Small intestine (tissue), 7 donors: ENCODE measurements around the gene C1R. TPM values are rescaled to one million over a fixed set of nuclear protein-coding genes. Genes with fewer than 3 reads are reported as not detected.

Experiments
- DNase-seq, 2 donors: peaks; one replicate each; pipeline versions ENCODE4 v3.0.0 to v3.0.0-alpha.2; 2013
- FAIRE-seq: peaks from 2 replicates; lab custom pipeline; 2012; peaks lifted over from hg19 to GRCh38; lab: Jason Lieb, UNC
- H3K27ac ChIP-seq, 3 donors: one replicate each; pipeline ENCODE4 v1.5.1; 2013; ENCODE audit warnings: low read length in 2 of 3, mild to moderate bottlenecking in 2 of 3, control low read depth in 1 of 3, inconsistent platforms in 1 of 3, low read depth in 1 of 3, moderate library complexity in 1 of 3
- H3K27me3 ChIP-seq, 3 donors: one replicate each; pipeline ENCODE4 v1.6.1; 2013; ENCODE audit warnings: low read length in 3 of 3, inconsistent platforms in 1 of 3; ENCODE audit not compliant: control insufficient read depth in 3 of 3, insufficient read depth in 3 of 3
- H3K36me3 ChIP-seq, 3 donors: one replicate each; pipeline ENCODE4 v1.6.1; 2013; ENCODE audit warnings: low read length in 3 of 3, inconsistent platforms in 1 of 3, low read depth in 1 of 3, mild to moderate bottlenecking in 1 of 3, moderate library complexity in 1 of 3; ENCODE audit not compliant: control insufficient read depth in 3 of 3, insufficient read depth in 2 of 3
- H3K4me1 ChIP-seq, 3 donors: one replicate each; pipeline ENCODE4 v1.6.1; 2013; ENCODE audit warnings: low read length in 2 of 3, inconsistent platforms in 1 of 3, low read depth in 1 of 3, mild to moderate bottlenecking in 1 of 3, moderate library complexity in 1 of 3; ENCODE audit not compliant: control insufficient read depth in 3 of 3, insufficient read depth in 2 of 3
- H3K4me3 ChIP-seq, 3 donors: one replicate each; pipeline ENCODE4 v1.5.1; 2013; ENCODE audit warnings: low read length in 3 of 3, control low read depth in 1 of 3, inconsistent platforms in 1 of 3, low read depth in 1 of 3, mild to moderate bottlenecking in 1 of 3, moderate library complexity in 1 of 3
- H3K9me3 ChIP-seq, 2 donors: one replicate each; pipeline ENCODE4 v1.6.1; 2013; ENCODE audit warnings: low read depth in 1 of 2, low read length in 1 of 2; ENCODE audit not compliant: control insufficient read depth in 2 of 2, insufficient read depth in 1 of 2
- WGBS, 3 donors: extraction: QIAGEN DNeasy Blood & Tissue Kit; methylation state at CpG; one replicate each; pipeline ENCODE4 v1.1.7; 2013; 5-methylcytosine and 5-hydroxymethylcytosine counted together
- polyA plus RNA-seq, 4 donors: library from polyadenylated mRNA; stranded (reverse) in 3 of 4; unstranded in 1 of 4; fragments of 200-250 nt in 3 of 4; fragments of 120-200 nt in 1 of 4; gene quantifications; one replicate each; pipeline versions ENCODE4 v1.2.1 to v1.2.3, GENCODE V29; 2013
- donor health status: healthy with polysubstance abuse.
- donor health status: control.
- donor health status: control.
- donor health status: Bipolar disorder and iron deficiency.
- donor health status: healthy.

C1R gene
- polyA plus RNA-seq, 4 donors, result 4.5 to 254 (median 22.9) TPM

DNA sequence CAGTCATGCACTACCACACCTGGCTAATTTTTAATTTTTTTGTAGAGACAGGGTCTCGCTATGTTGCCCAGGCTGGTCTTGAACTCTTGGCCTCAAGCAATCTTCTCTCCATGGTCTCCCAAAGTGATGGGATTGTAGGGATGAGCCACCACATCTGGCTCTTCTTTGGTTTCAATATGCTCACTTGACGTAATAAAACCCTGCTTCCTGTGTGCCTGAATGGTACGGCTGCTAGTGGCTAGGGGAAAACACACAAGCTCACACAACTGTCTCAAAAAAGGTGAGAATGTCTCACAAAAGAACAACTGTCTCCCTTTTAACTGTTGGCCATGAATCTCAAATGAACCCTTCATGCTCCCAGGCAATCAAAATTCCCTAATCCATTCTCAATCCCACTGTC lies 16.7 kb downstream of the C1R start:
- DNase-seq (no peak), FAIRE-seq (no peak)
- WGBS, 3 donors, result 72 to 83% (median 74%) methylated on average over 3 of the region's 3 CpGs
- Histone ChIP-seq H3K36me3 (no peaks in the 10 kb centered on the region), H3K27ac (no peak overlapping the region), H3K4me3 (no peak overlapping the region), H3K4me1 (no peaks in the 10 kb centered on the region), H3K9me3 (no peaks in the 10 kb centered on the region), H3K27me3 (peaks cover 0 to 4% (median 0%) of the 10 kb centered on the region in 3 donors)

DNA sequence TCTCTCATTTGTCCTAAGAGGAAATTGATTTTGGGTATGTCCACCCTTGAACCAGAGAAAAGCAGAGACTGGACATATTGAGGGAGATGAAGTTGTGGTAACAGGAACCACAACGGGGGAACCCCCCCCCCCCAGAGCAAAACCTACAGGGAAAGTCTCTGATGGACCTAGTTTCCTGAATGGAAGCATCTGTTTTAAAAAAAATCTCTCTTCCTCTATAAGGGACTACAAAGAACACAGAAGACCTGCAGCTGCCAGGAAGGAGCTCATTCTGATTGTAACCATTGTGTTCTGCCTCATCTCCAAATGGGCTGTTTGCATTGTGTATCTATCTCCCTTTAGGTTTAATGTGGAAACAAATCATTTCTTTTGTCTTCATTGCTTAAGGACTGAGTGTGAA lies 18.3 kb downstream of the C1R start:
- no peaks in the 10 kb centered on the region for H3K36me3 ChIP-seq
- no peak overlapping the region for H3K4me3 ChIP-seq
- no peak overlapping the region for H3K27ac ChIP-seq
- no peak for DNase-seq
- 25 to 71% (median 42%) methylated on average over 1 of the region's 1 CpG for WGBS, 3 donors
- H3K9me3 ChIP-seq, result no peaks in the 10 kb centered on the region
- no peak for FAIRE-seq
- peaks cover 0 to 4% (median 0%) of the 10 kb centered on the region in 3 donors for H3K4me1 ChIP-seq
- peaks cover 0 to 4% (median 0%) of the 10 kb centered on the region in 3 donors for H3K27me3 ChIP-seq

DNA sequence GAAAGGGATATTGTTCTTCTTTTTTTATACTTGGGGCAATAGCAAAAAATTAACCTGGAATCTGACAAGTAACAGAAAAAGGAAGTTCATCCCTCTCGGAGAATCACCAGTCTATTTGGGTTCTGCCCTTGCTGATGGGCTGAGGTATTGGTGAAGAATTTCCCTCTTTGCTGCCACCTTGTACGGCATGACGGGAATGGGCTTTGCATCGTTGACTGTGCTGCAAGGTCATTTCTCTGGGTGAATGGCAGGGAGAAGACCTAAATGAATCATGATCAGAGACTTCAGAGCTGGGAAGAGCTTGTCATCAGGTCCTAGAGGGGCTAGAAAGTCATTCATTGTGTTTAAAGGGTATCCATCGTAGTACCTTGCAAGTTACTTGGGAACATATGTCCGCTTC lies 19.7 kb downstream of the C1R start:
- no peak overlapping the region for H3K4me3 ChIP-seq
- WGBS, 3 donors, result 87 to 91% (median 89%) methylated on average over 6 of the region's 6 CpGs
- FAIRE-seq (no peak), DNase-seq (no peak)
- no peak overlapping the region for H3K27ac ChIP-seq
- no peaks in the 10 kb centered on the region for H3K36me3 ChIP-seq
- no peaks in the 10 kb centered on the region for H3K9me3 ChIP-seq
- H3K27me3 ChIP-seq, result peaks cover 0 to 4% (median 0%) of the 10 kb centered on the region in 3 donors
- H3K4me1 ChIP-seq, result peaks cover 0 to 14% (median 0%) of the 10 kb centered on the region in 3 donors

DNA sequence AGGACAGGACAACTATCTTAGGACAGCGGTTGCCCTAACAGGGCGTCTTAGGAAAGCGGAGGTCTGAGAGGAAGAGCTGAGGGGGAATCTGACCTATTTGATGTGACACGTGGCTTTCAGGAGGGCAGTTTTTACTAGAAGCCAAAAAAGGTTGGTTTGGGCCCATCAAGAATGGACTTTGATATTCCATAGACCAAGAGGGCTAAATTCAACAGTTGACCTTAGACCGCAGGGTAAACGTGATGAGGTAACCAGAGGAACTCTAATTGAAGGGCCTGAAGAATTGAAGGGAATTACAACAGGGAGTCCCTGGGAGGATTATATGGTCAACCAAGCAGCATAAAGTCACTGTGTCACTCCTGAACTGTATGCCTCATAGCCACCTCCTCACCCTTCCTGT lies 20.2 kb downstream of the C1R start:
- Histone ChIP-seq H3K27me3 (peaks cover 0 to 4% (median 0%) of the 10 kb centered on the region in 3 donors), H3K36me3 (peaks cover 0 to 4% (median 0%) of the 10 kb centered on the region in 3 donors), H3K9me3 (no peaks in the 10 kb centered on the region), H3K4me1 (peaks cover 0 to 14% (median 0%) of the 10 kb centered on the region in 3 donors), H3K27ac (no peak overlapping the region), H3K4me3 (no peak overlapping the region)
- WGBS, 3 donors, result 64 to 82% (median 70%) methylated on average over 6 of the region's 6 CpGs
- no peak for FAIRE-seq
- DNase-seq, result no peak

DNA sequence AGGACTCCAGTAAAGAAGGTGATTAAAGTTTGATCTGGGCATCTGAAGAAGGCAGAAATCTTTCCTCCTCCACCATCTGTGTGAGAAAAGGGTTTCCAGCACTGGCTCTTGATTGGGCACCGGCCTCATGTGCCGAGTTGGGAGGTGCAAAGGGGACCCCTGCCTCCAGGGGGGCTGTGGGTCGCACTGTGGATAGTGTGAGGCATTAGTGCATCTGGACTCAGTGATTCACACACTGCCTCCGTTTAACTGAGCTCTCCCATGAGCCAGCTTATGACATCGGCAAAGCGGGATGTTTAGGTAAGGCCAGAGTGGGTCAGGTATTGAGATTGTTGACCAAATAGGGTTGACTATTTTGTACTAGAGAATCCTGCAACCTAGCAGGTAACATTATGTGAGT lies 22.9 kb downstream of the C1R start:
- WGBS, 3 donors, result 81 to 88% (median 87%) methylated on average over 6 of the region's 6 CpGs
- H3K27me3 ChIP-seq, result no peaks in the 10 kb centered on the region
- FAIRE-seq, result no peak
- H3K36me3 ChIP-seq, result peaks cover 0 to 4% (median 0%) of the 10 kb centered on the region in 3 donors
- H3K4me3 ChIP-seq, result no peak overlapping the region
- H3K9me3 ChIP-seq, result no peaks in the 10 kb centered on the region
- DNase-seq, result no peak
- peak overlapping the region in 1 of 3 donors; percentile 29 for H3K27ac ChIP-seq
- peaks cover 0 to 14% (median 0%) of the 10 kb centered on the region in 3 donors for H3K4me1 ChIP-seq

DNA sequence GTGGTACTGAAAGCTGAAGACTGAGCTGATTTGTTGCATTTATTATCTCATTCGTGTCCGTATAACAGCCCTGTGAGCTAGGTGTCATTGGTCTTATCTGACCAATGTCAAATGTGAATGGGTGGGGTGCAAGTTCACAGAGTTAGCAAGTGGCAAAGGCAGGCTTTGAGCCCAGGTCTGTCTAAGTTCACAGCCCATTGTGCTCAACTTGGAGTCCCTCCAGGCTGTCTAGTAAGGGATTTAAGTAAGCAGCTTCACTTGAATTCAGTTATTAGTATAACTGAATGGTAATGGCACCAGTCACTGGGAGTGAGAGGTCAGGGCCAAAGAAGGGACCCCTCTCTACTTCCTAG lies 23.3 kb downstream of the C1R start:
- H3K4me1 ChIP-seq, result peaks cover 0 to 14% (median 0%) of the 10 kb centered on the region in 3 donors
- no peak for FAIRE-seq

DNA sequence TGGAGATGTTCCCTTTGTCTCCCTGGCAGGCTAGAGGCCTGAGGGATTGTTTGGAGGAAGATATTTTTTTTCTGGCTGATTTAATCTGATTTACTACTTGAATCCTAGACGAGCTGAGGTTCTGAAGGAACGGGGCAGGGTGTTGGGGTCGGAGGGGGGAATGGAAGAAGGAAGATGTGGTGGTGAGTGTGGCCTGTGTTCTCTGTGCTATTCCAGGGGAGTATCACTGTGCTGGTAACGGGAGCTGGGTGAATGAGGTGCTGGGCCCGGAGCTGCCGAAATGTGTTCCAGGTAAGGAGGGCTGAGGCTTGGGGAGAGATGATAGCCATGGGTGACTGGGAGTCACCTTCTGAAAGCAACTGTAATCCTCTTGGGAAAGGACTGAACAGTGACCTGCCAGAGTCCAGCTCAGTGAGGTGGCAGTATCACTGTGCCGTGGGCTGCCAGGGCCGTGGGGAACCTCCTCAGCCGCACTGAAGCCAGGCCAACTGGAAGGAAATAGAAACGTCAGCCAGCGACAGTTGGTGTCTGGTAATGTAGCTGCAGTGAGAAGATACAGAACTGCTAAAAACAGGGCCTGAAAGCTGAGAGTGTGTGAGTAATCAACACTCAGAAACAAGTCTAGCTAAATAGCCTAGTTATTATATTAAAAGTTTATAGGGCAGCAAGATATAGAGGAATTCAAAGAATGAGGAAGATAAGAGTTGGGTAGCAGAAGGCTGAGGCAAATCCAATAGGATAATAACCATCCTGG lies 23.8 kb downstream of the C1R start:
- no peak for FAIRE-seq
- H3K36me3 ChIP-seq, result peaks cover 0 to 4% (median 0%) of the 10 kb centered on the region in 3 donors
- no peak overlapping the region for H3K4me3 ChIP-seq
- no peaks in the 10 kb centered on the region for H3K27me3 ChIP-seq
- H3K27ac ChIP-seq, result peak overlapping the region in 1 of 3 donors; percentile 29
- WGBS, 3 donors, result 55 to 64% (median 60%) methylated on average over 11 of the region's 11 CpGs
- DNase-seq, result peak in 1 of 2 donors; percentile 31
- no peaks in the 10 kb centered on the region for H3K9me3 ChIP-seq
- peaks cover 0 to 14% (median 0%) of the 10 kb centered on the region in 3 donors for H3K4me1 ChIP-seq

More for the DNA sequence above, 23.3 kb downstream of the C1R start:
- DNase-seq, result peak; percentile 18 to 23
- Histone ChIP-seq H3K9me3 (no peaks in the 10 kb centered on the region), H3K4me3 (no peak overlapping the region), H3K36me3 (peaks cover 0 to 4% (median 0%) of the 10 kb centered on the region in 3 donors), H3K27ac (peak overlapping the region in 1 of 3 donors; percentile 29), H3K27me3 (no peaks in the 10 kb centered on the region)
- 13 to 43% (median 26%) methylated on average over 2 of the region's 2 CpGs for WGBS, 3 donors

DNA sequence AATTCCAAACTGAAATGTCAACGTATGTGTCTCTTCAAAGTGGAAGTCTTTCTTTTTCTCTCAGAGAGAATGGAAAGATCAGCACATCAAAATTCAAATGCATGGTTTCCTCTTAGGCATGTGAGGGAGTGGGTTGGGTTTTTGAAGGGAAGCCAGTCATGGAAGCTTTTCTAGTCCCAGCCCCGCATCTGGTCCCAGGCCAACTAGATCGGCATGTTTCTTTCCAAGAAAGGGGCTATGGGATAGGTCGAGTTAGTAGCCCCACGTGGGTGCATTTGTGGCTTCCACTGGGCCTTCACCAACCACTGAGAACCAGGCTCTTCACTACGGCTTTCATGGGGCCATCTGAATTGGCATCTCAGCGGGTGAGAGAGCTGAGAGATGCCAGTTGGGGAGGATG lies 25.1 kb downstream of the C1R start:
- no peak overlapping the region for H3K27ac ChIP-seq
- FAIRE-seq (no peak), DNase-seq (no peak)
- H3K27me3 ChIP-seq, result no peaks in the 10 kb centered on the region
- H3K4me3 ChIP-seq, result no peak overlapping the region
- H3K36me3 ChIP-seq, result peaks cover 0 to 4% (median 0%) of the 10 kb centered on the region in 3 donors
- no peaks in the 10 kb centered on the region for H3K9me3 ChIP-seq
- peaks cover 0 to 14% (median 0%) of the 10 kb centered on the region in 3 donors for H3K4me1 ChIP-seq
- WGBS, 3 donors, result 77 to 84% (median 79%) methylated on average over 7 of the region's 7 CpGs
